K562 (cell line): ENCODE data around the gene SPNS1. TPM values are rescaled to one million over a fixed set of nuclear protein-coding genes. Genes with fewer than 3 reads are reported as not detected.

Source experiments
- ATF4 ChIP-seq: fragments of 450-650 bp; formaldehyde crosslinking; IDR thresholded peaks from 2 replicates; pipeline ENCODE4 v1.4.0; 2022; ENCODE audit warnings: mild to moderate bottlenecking, moderate library complexity
- FOXM1 ChIP-seq, 2 experiments: fragments of 450-650 bp in 1 of 2; sonication (generic) in 1 of 2; formaldehyde crosslinking in 1 of 2; IDR thresholded peaks; 2 replicates each; pipeline versions ENCODE4 v1.6.1 to v1.9.0; 2017 to 2022; ENCODE audit warnings: low read depth in 2 of 2, mild to moderate bottlenecking in 2 of 2, missing genetic modification reagents in 1 of 2, moderate library complexity in 1 of 2
- KDM1A ChIP-seq, 2 experiments: fragments of 450-650 bp; IDR thresholded peaks; 2 replicates each; pipeline ENCODE4 v1.6.1; 2016; ENCODE audit warnings: mild to moderate bottlenecking in 2 of 2
- KDM2B ChIP-seq: fragments of 250-450 bp; sonication (Bioruptor Pico); IDR thresholded peaks from 2 replicates; pipeline ENCODE4 v1.8.0; 2021; ENCODE audit warnings: mild to moderate bottlenecking, moderate library complexity
- MYNN ChIP-seq, 2 experiments: sonication (generic); formaldehyde crosslinking in 1 of 2; IDR thresholded peaks; 2 replicates each; pipeline versions ENCODE4 v1.5.0 to v1.6.1; 2016 to 2020; ENCODE audit warnings: antibody characterized with exemption in 1 of 2, missing genetic modification reagents in 1 of 2
- NCOA1 ChIP-seq: fragments of 450-650 bp; IDR thresholded peaks from 2 replicates; pipeline ENCODE4 v1.6.1; 2016; ENCODE audit warnings: low read depth
- PML ChIP-seq: IDR thresholded peaks from 2 replicates; pipeline ENCODE4 v1.6.1; 2012; ENCODE audit warnings: low read length, inconsistent platforms
- POLR2AphosphoS5 ChIP-seq: IDR thresholded peaks from 2 replicates; pipeline ENCODE4 v1.6.1; 2011; ENCODE audit warnings: mild to moderate bottlenecking, low read depth, low read length, moderate library complexity; ENCODE audit not compliant: control insufficient read depth, insufficient read depth
- RBM39 ChIP-seq: fragments of 200-400 bp; formaldehyde crosslinking; optimal IDR thresholded peaks from 2 replicates; pipeline ENCODE3; 2018; ENCODE audit warnings: low read depth, low read length
- SMARCA5 ChIP-seq: fragments of 450-650 bp; IDR thresholded peaks from 2 replicates; pipeline ENCODE4 v1.6.1; 2016
- XRCC4 ChIP-seq: IDR thresholded peaks from one replicate; pipeline ENCODE4 v1.6.1; 2011; ENCODE audit not compliant: insufficient read depth, insufficient read length; ENCODE audit errors: extremely low read depth
- ZFP30 ChIP-seq: fragments of 250-450 bp; sonication (Bioruptor Pico); IDR thresholded peaks from 2 replicates; pipeline ENCODE4 v1.8.0; 2022; ENCODE audit warnings: moderate library complexity, mild to moderate bottlenecking, inconsistent platforms, borderline replicate concordance
- ZNF584 ChIP-seq: fragments of 200-800 bp; sonication (Bioruptor generic); IDR thresholded peaks from 2 replicates; pipeline ENCODE4 v1.6.1; 2016; ENCODE audit warnings: low read depth, mild to moderate bottlenecking, missing genetic modification characterization, missing compliant biosample characterization
- ZNF76 ChIP-seq: fragments of 250-450 bp; sonication (Bioruptor Pico); IDR thresholded peaks from 2 replicates; pipeline ENCODE4 v1.4.0; 2020; ENCODE audit warnings: mild to moderate bottlenecking, moderate library complexity, borderline replicate concordance
- polyA plus RNA-seq, 8 experiments: library from polyadenylated mRNA; depleted of rRNA in 4 of 8; stranded (reverse) in 5 of 8; unstranded in 3 of 8; fragments of >200 nt; fragmentation: Nextera tagmentation in 2 of 8; fragmentation: Illumina TruSeq in 1 of 8; extraction: Ambion mirVana in 2 of 8; extraction: Trizol in 1 of 8; gene quantifications; 2 replicates each; pipeline versions ENCODE4 v1.2.1 to v1.2.3, GENCODE V29; 2011 to 2014; ENCODE audit warnings: inconsistent platforms in 1 of 8, missing spikeins in 1 of 8
- total RNA-seq, 7 experiments: library from RNA; depleted of rRNA in 6 of 7; stranded (reverse); fragments of >200 nt in 6 of 7; fragmentation: Illumina TruSeq in 2 of 7; extraction: Trizol in 2 of 7; gene quantifications; 2 replicates each; pipeline versions ENCODE4 v1.2.1 to v1.2.3, GENCODE V29; 2011 to 2021; ENCODE audit warnings: low replicate concordance in 1 of 7
- TF ChIP-seq, protein P1 (sequence below): sonication (generic); formaldehyde crosslinking; IDR thresholded peaks from 2 replicates; pipeline ENCODE4 v1.8.0; 2022; ENCODE audit warnings: mild to moderate bottlenecking, low read depth, missing genetic modification reagents

The SPNS1 gene
- total and polyA plus RNA-seq, 9 of the 15 experiments (the other 6 are each of a cell fraction or from before 2014, with no cell fraction given), result 0.58 to 64.9 (median 13.7) TPM

- TF ChIP-seq, protein P1, sequence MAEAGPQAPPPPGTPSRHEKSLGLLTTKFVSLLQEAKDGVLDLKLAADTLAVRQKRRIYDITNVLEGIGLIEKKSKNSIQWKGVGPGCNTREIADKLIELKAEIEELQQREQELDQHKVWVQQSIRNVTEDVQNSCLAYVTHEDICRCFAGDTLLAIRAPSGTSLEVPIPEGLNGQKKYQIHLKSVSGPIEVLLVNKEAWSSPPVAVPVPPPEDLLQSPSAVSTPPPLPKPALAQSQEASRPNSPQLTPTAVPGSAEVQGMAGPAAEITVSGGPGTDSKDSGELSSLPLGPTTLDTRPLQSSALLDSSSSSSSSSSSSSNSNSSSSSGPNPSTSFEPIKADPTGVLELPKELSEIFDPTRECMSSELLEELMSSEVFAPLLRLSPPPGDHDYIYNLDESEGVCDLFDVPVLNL (CRISPR knock-in tag), result no peak
- TF ChIP-seq FOXM1 (IDR thresholded peaks at IDR 0.05; ENCODE audit: low read depth) (no peak), FOXM1 (CRISPR knock-in tag; IDR thresholded peaks at IDR 0.05; ENCODE audit: low read depth) (no peak), XRCC4 (no peak), ZFP30 (CRISPR knock-in tag) (no peak), NCOA1 (no peak), MYNN (IDR thresholded peaks at IDR 0.05) (no peak), MYNN (CRISPR knock-in tag; IDR thresholded peaks at IDR 0.05) (no peak), KDM1A (IDR thresholded peaks at IDR 0.05) (peak; percentile 45 to 79), RBM39 (no peak), KDM2B (no peak), ZNF76 (CRISPR knock-in tag) (no peak), SMARCA5 (0 out of 2 replicates have a peak, but pooled peaks have one; percentile 37), POLR2AphosphoS5 (no peak), PML (no peak), ATF4 (CRISPR knock-in tag) (no peak), ZNF584 (CRISPR knock-in tag) (no peak)
Observed at GRCh38 chr16:29011851-29012250, 37.3 kb downstream of the SPNS1 start (continued).
